K562 (cell line): ENCODE data around the gene TOMM22. TPM values are rescaled to one million over a fixed set of nuclear protein-coding genes. Genes with fewer than 3 reads are reported as not detected.
A peak's percentile ranks its signal among the peaks of the same experiment; 100 is the strongest.

Experiments used
- CBFA2T3 ChIP-seq: fragments of 450-650 bp; IDR thresholded peaks from 2 replicates; pipeline ENCODE4 v1.6.1; 2017
- CHD7 ChIP-seq: fragments of 200-600 bp; sonication (generic); IDR thresholded peaks from one replicate; pipeline ENCODE4 v1.6.1; 2012; ENCODE audit warnings: mild to moderate bottlenecking, low read depth, low read length, inconsistent platforms
- CXXC5 ChIP-seq: fragments of 250-450 bp; sonication (Bioruptor Pico); IDR thresholded peaks from 2 replicates; pipeline ENCODE4 v1.8.0; 2022; ENCODE audit warnings: inconsistent platforms, mild to moderate bottlenecking, moderate library complexity
- E2F5 ChIP-seq: sonication (generic); formaldehyde crosslinking; IDR thresholded peaks from 2 replicates; pipeline ENCODE4 v1.8.0; 2022; ENCODE audit warnings: mild to moderate bottlenecking, missing genetic modification reagents
- ETS1 ChIP-seq: conservative IDR thresholded peaks from 2 replicates; pipeline ENCODE4 v1.6.1; 2011; ENCODE audit warnings: low read depth, mild to moderate bottlenecking, low read length; ENCODE audit not compliant: control insufficient read depth
- NCOR1 ChIP-seq: fragments of 450-650 bp; IDR thresholded peaks from 2 replicates; pipeline ENCODE4 v1.6.1; 2016; ENCODE audit warnings: mild to moderate bottlenecking, moderate library complexity
- polyA plus RNA-seq, 8 experiments: library from polyadenylated mRNA; depleted of rRNA in 4 of 8; stranded (reverse) in 5 of 8; unstranded in 3 of 8; fragments of >200 nt; fragmentation: Nextera tagmentation in 2 of 8; fragmentation: Illumina TruSeq in 1 of 8; extraction: Ambion mirVana in 2 of 8; extraction: Trizol in 1 of 8; gene quantifications; 2 replicates each; pipeline versions ENCODE4 v1.2.1 to v1.2.3, GENCODE V29; 2011 to 2014; ENCODE audit warnings: inconsistent platforms in 1 of 8, missing spikeins in 1 of 8
- total RNA-seq, 7 experiments: library from RNA; depleted of rRNA in 6 of 7; stranded (reverse); fragments of >200 nt in 6 of 7; fragmentation: Illumina TruSeq in 2 of 7; extraction: Trizol in 2 of 7; gene quantifications; 2 replicates each; pipeline versions ENCODE4 v1.2.1 to v1.2.3, GENCODE V29; 2011 to 2021; ENCODE audit warnings: low replicate concordance in 1 of 7

TOMM22 gene
- total and polyA plus RNA-seq, 9 of the 15 experiments (the other 6 are each of a cell fraction or from before 2014, with no cell fraction given), result 25.8 to 108 (median 73.8) TPM

GRCh38 chr22:38710351-38710750, 28.6 kb downstream of the TOMM22 start (continued):
- TF ChIP-seq E2F5 (CRISPR knock-in tag), result no peak
- TF ChIP-seq CHD7, result no peak
- TF ChIP-seq ETS1, result no peak
- 0 out of 2 replicates have a peak, but pooled peaks have one; percentile 11 for TF ChIP-seq CXXC5 (CRISPR knock-in tag)
- TF ChIP-seq CBFA2T3, result peak; percentile 84
- TF ChIP-seq NCOR1, result peak; percentile 47; the same call in 1 of the 2 replicates
